Activated CD4-positive, alpha-beta memory T cell treated with anti-CD3 and anti-CD28 coated beads for 36 hours (primary cell): ENCODE results near the gene PECR. TPM values are rescaled to one million over a fixed set of nuclear protein-coding genes. Genes with fewer than 3 reads are reported as not detected.

Experiments
- CTCF ChIA-PET: fragments of 350-600 bp; sonication (Branson Sonifier 250); formaldehyde crosslinking; loops from one replicate; lab custom pipeline; 2021; ENCODE audit warnings: antibody characterized with exemption, inconsistent platforms; lab: Charles Lee
- POLR2A ChIA-PET: fragments of 350-600 bp; sonication (Branson Sonifier 250); formaldehyde crosslinking; loops from one replicate; lab custom pipeline; 2021; ENCODE audit warnings: antibody characterized with exemption; lab: Charles Lee
- DNase-seq: peaks from one replicate; pipeline ENCODE4 v3.0.0-alpha.2; 2020
- H3K27ac Mint-ChIP-seq: one replicate; pipeline ENCODE4 v1.8.0; 2021; ENCODE audit warnings: mixed read lengths
- H3K27me3 Mint-ChIP-seq: one replicate; pipeline ENCODE4 v1.8.0; 2021; ENCODE audit warnings: mixed read lengths
- H3K36me3 Mint-ChIP-seq: one replicate; pipeline ENCODE4 v1.8.0; 2021; ENCODE audit warnings: mixed read lengths
- H3K4me1 Mint-ChIP-seq: one replicate; pipeline ENCODE4 v1.8.0; 2021; ENCODE audit warnings: low read depth, mixed read lengths
- H3K4me3 Mint-ChIP-seq: one replicate; pipeline ENCODE4 v1.8.0; 2021; ENCODE audit warnings: mild to moderate bottlenecking, mixed read lengths
- H3K9me3 Mint-ChIP-seq: one replicate; pipeline ENCODE4 v1.8.0; 2021; ENCODE audit warnings: mixed read lengths
- intact Hi-C: fragments of 100-400 bp; cut with micrococcal nuclease; formaldehyde crosslinking; loops from one replicate; pipeline ENCODE4 v1.15.1; 2023
- total RNA-seq, 2 experiments: library from RNA; stranded (reverse); gene quantifications; one replicate each; pipeline ENCODE4 v1.2.3, GENCODE V29; 2021

PECR gene
- total RNA-seq, 2 experiments from 2014 or later: 23.3 to 27.6 TPM

GRCh38 chr2:216104691-216105090 lies 23.1 kb upstream of the PECR start:
- Mint-ChIP-seq H3K4me3 (no peak overlapping the region), H3K27me3 (peaks cover 2% of the 10 kb centered on the region), H3K9me3 (no peaks in the 10 kb centered on the region), H3K4me1 (peaks cover 10% of the 10 kb centered on the region), H3K27ac (no peak overlapping the region), H3K36me3 (peaks cover 10% of the 10 kb centered on the region)
- ChIA-PET POLR2A (no interaction called here), CTCF (interaction anchor here (0.9 to 1.6 kb wide), 3 partner anchors 9 to 299 kb away, joined by 4 to 5 read pairs (median 5); no protein-coding TSS in a partner anchor)
- intact Hi-C loops: no loop called here
- DNase-seq: no peak

DNA sequence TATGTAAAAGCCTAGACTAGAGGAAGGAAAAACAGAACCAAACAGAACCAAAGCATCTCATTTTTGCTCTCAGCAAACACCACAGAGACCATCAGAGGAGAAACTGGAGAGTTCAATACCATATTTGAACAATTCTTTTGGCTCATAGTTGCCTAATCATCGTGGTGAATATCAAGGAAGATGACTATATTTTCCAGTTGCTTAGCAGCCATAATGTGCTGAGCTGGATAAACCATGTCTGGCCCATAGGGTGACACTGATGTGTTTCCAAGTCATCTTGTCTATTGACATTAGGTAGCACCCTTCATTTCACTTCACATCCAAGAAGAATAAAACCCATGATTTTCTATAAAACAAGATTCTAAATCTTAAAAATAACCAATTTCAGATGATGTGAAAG lies 21.6 kb upstream of the PECR start:
- Mint-ChIP-seq H3K27ac (no peak overlapping the region), H3K9me3 (no peaks in the 10 kb centered on the region), H3K4me3 (no peak overlapping the region), H3K27me3 (no peaks in the 10 kb centered on the region), H3K4me1 (peaks cover 2% of the 10 kb centered on the region), H3K36me3 (peaks cover 4% of the 10 kb centered on the region)
- ChIA-PET CTCF (interaction anchor here (0.6 to 1.6 kb wide), 6 partner anchors 11 to 783 kb away, joined by 3 to 5 read pairs (median 5); no protein-coding TSS in a partner anchor), POLR2A (no interaction called here)
- intact Hi-C loops: no loop called here
- DNase-seq: no peak

DNA sequence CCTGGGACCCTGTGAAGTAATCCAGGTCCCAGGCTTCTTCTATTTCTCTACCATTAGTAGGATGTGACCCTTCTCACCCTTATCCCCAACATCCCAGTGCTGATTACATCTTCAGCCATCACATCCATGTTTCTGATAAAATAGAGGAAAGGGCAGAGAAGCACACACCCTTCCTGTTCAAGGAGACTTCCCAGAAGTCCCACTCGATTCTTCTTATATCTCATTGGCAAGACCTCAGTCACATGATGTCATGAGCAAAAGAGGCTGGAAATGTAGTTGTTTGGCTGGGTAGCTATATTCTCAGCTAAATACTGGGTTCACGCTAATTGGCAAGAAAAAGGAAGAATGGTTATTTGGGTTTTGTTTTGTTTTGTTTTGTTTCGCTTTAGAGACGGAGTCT lies 19.5 kb upstream of the PECR start:
- no peaks in the 10 kb centered on the region for H3K27me3 Mint-ChIP-seq
- H3K4me3 Mint-ChIP-seq: no peak overlapping the region
- intact Hi-C loops: no loop called here
- no peaks in the 10 kb centered on the region for H3K9me3 Mint-ChIP-seq
- H3K36me3 Mint-ChIP-seq: peaks cover 4% of the 10 kb centered on the region
- H3K4me1 Mint-ChIP-seq: no peaks in the 10 kb centered on the region
- DNase-seq: no peak
- ChIA-PET POLR2A (no interaction called here), CTCF (interaction anchor here (1.7 kb wide), 1 partner anchor 67 kb away, joined by 6 read pairs; no protein-coding TSS in a partner anchor)
- no peak overlapping the region for H3K27ac Mint-ChIP-seq

GRCh38 chr2:216098421-216099334 lies 17.1 kb upstream of the PECR start:
- POLR2A ChIA-PET: no interaction called here
- Mint-ChIP-seq H3K36me3 (peaks cover 4% of the 10 kb centered on the region), H3K4me1 (no peaks in the 10 kb centered on the region), H3K27me3 (no peaks in the 10 kb centered on the region), H3K4me3 (no peak overlapping the region), H3K9me3 (no peaks in the 10 kb centered on the region), H3K27ac (no peak overlapping the region)
- CTCF ChIA-PET: no interaction called here
- intact Hi-C loops: no loop called here
- no peak for DNase-seq

DNA sequence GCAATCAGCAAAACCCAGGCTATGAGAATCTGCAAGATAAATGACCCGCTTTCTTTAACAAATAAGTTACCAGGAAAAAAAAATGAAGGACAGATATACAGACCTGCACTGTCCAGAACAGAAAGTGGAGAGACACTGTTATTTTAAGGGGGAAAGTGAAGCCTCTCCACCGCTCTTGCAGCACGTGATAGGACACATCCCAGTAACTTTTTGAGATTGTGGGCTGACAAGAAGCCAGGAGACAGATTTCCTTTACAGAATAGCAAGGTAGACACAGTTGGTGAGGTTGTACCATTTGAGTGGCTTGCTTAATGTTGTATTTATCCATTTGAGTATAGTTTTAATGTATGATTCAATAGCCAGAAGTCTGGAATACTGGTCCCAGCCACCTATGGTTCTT lies 13.1 kb upstream of the PECR start:
- Mint-ChIP-seq H3K9me3 (no peaks in the 10 kb centered on the region), H3K4me3 (no peak overlapping the region), H3K27ac (no peak overlapping the region), H3K4me1 (peaks cover 13% of the 10 kb centered on the region), H3K36me3 (peaks cover 1% of the 10 kb centered on the region), H3K27me3 (no peaks in the 10 kb centered on the region)
- intact Hi-C loops: no loop called here
- POLR2A ChIA-PET: no interaction called here
- DNase-seq: no peak
- CTCF ChIA-PET: interaction anchor here (1.9 kb wide), 1 partner anchor 13 kb away, joined by 5 read pairs; the partner anchor contains the start of genes PECR and TMEM169

DNA sequence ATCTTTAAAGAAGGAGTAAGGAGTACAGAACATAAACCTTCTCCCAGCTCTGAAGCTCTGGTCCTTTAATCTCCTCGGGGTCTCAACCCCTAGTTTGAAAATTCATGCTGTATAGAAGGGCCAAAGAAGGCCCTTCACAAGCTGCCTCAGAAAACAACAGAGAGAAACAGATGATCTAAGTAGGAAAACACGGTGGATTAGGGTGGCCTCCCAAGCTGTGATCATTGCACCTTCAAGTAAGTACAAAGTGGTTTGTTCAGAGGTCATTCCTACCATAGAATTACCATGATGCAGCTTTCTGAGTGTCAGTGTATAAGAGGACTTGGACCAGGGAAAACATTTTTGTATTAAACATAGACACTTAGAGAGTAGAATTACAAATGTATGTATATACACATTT lies 11.0 kb upstream of the PECR start:
- DNase-seq: no peak
- Mint-ChIP-seq H3K27me3 (no peaks in the 10 kb centered on the region), H3K27ac (no peak overlapping the region), H3K4me3 (no peak overlapping the region), H3K36me3 (peaks cover 1% of the 10 kb centered on the region), H3K4me1 (peaks cover 14% of the 10 kb centered on the region), H3K9me3 (no peaks in the 10 kb centered on the region)
- ChIA-PET POLR2A (interaction anchor here (0.8 to 1.1 kb wide), 2 partner anchors 15 to 16 kb away, joined by 3 read pairs; partner anchors contain the start of gene XRCC5), CTCF (interaction anchor here (0.9 to 2.0 kb wide), 4 partner anchors 10 to 34 kb away, joined by 3 to 7 read pairs (median 4); partner anchors contain the start of genes PECR, TMEM169 and XRCC5)
- intact Hi-C loops: no loop called here

- peak; percentile 23 for DNase-seq
- ChIA-PET POLR2A (interaction anchor here (1.4 kb wide), 1 partner anchor 19 kb away, joined by 5 read pairs; the partner anchor contains the start of gene XRCC5), CTCF (interaction anchor here (1.2 to 1.3 kb wide), 2 partner anchors 9 to 23 kb away, joined by 3 to 4 read pairs; partner anchors contain the start of genes PECR and TMEM169)
- Mint-ChIP-seq H3K36me3 (peaks cover 1% of the 10 kb centered on the region), H3K27me3 (no peaks in the 10 kb centered on the region), H3K9me3 (no peaks in the 10 kb centered on the region), H3K27ac (peak overlapping the region; percentile 60), H3K4me1 (peaks cover 23% of the 10 kb centered on the region), H3K4me3 (no peak overlapping the region)
- intact Hi-C loops: loop anchor here (1.0 kb wide), 1 partner anchor 19 kb away; the partner anchor contains the start of gene XRCC5
Observed at GRCh38 chr2:216090369-216090786, 8.8 kb upstream of the PECR start.

- ChIA-PET POLR2A (no interaction called here), CTCF (interaction anchor here (2.5 kb wide), 1 partner anchor 27 kb away, joined by 6 read pairs; no protein-coding TSS in a partner anchor)
- Mint-ChIP-seq H3K9me3 (no peaks in the 10 kb centered on the region), H3K4me3 (no peak overlapping the region), H3K27ac (peak overlapping the region; percentile 54), H3K4me1 (peaks cover 57% of the 10 kb centered on the region), H3K36me3 (peaks cover 3% of the 10 kb centered on the region), H3K27me3 (no peaks in the 10 kb centered on the region)
- no peak for DNase-seq
- intact Hi-C loops: no loop called here
Observed at GRCh38 chr2:216086207-216086893, 4.7 kb upstream of the PECR start.

DNA sequence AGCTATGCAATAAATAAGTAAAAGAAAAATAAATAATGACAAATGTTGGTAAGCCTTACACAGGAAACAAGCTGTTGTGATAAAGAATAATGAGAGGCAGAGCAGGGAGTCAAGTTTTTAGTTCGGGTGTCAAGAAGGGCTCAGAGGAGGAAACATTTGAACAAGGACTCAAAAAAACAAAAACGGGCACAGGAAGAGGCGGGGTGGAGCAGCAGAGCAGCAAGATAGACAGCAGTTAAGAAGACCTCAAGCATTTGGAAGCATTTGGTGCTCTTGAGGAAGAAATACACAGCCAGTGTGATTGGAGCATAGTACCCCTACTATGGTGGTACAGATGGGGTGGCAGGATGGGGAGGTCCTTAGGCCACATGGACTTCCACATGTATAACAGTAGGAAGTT lies 2.9 kb upstream of the PECR start:
- Mint-ChIP-seq H3K9me3 (no peaks in the 10 kb centered on the region), H3K27ac (peak overlapping the region; percentile 92), H3K36me3 (peaks cover 3% of the 10 kb centered on the region), H3K27me3 (no peaks in the 10 kb centered on the region), H3K4me3 (peak overlapping the region; percentile 35), H3K4me1 (peaks cover 51% of the 10 kb centered on the region)
- peak; percentile 37 for DNase-seq
- intact Hi-C loops: loop anchor here (1.0 kb wide), 1 partner anchor 25 kb away; the partner anchor contains the start of gene XRCC5
- CTCF ChIA-PET: interaction anchor here (0.9 to 4.7 kb wide), 7 partner anchors 16 to 414 kb away, joined by 3 to 35 read pairs (median 6); partner anchors contain the start of genes RPL37A and XRCC5
- POLR2A ChIA-PET: interaction anchor here (0.5 to 2.3 kb wide), 3 partner anchors 25 to 46 kb away, joined by 3 to 9 read pairs (median 4); partner anchors contain the start of gene XRCC5

DNA sequence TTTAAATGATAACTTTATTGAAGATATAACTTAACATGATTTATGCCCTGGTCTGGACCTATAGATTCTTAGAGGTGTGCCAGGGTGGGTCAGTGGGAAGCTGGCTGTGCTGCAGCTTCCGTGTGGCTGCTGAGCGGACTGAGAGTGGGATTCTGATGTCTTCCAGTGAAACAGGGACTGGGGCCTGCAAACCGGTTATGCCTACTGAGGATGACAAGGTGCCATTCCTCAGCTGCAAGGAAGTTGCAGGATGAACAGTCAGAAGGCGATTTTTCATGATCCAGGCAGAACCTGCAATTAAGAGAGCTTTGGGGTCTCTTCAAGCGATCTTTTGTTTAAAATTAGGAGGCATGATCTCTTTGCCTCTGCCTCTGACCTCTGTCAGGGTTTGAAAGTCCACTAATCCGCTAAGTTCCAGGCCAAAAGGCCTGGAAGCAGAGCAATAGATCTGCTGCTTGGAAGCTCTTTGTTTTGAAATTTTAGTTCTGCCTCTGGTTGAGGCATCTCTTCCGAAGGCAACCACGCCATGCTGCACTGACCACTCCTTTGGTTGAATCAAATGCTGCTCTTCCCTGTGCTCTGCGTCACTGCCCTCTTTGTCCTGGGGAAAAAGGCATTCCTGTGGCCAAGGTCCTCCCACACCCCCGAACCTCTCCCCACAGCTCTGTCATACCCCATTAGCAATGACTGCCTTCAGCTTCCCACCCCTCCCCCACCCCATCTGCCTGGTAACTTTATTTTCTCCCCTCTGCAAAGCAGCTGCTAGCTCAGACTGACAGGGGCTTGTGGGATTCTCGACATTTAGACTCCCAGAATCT lies 2.1 kb upstream of the PECR start:
- Mint-ChIP-seq H3K4me3 (no peak overlapping the region), H3K27ac (peak overlapping the region; percentile 92), H3K27me3 (no peaks in the 10 kb centered on the region), H3K36me3 (peaks cover 3% of the 10 kb centered on the region), H3K9me3 (no peaks in the 10 kb centered on the region), H3K4me1 (peaks cover 54% of the 10 kb centered on the region)
- CTCF ChIA-PET: interaction anchor here (0.9 to 4.7 kb wide), 8 partner anchors 18 to 415 kb away, joined by 3 to 35 read pairs (median 4); partner anchors contain the start of genes RPL37A and XRCC5
- POLR2A ChIA-PET: interaction anchor here (0.5 to 2.3 kb wide), 5 partner anchors 22 to 68 kb away, joined by 3 to 9 read pairs (median 3); partner anchors contain the start of gene XRCC5
- DNase-seq: no peak
- intact Hi-C loops: loop anchor here (1.0 to 2.0 kb wide), 2 partner anchors 26 to 51 kb away; partner anchors contain the start of gene XRCC5
